ENCODE data around the gene KRT81. TPM values are rescaled to one million over a fixed set of nuclear protein-coding genes. Genes with fewer than 3 reads are reported as not detected.

Gene KRT81
- total RNA-seq, 1 experiment from 2014 or later = 0.70 TPM

DNA sequence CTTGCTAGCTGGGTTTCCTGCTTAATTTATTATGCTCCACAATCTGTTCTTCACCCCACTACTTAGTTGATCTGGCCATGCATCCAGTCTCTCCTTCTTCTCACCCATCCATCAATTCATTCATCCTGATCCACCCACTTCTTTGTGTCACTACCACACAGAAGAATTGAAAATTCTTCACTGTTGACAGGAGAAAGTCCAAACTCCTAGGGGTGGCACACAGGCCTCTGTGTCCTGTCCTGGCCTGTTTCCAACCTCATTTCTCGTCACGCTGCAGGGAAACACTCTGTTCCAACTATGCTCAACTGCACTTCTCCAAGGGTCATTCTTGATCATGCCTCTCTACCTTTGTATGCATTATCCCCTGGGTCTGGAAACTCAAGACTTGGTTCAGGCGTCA lies 40.5 kb upstream of the KRT81 start (continued):
- TF ChIP-seq CREM (CRISPR knock-in tag; IDR thresholded peaks at IDR 0.05) = no peak

DNA sequence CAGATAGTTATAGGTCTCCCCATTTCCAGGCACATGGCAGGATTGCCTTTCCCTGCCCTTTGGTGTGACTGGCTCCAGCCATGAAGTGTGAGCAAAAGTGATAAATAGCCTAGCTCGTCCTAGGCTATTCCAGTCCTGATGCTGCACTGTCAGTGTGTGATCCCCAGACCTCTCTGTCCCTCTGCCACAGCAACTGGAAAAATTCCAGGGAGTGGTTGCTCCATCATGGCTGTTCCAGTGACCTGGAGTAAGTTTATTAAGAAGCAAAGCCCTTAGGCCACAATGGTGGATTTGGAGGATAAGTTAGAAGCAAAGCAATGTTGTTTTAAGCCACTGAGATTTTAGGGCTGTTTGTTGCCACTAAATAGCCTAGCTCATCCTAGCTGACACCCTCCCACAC lies 39.7 kb upstream of the KRT81 start:
- TF ChIP-seq, protein P1, sequence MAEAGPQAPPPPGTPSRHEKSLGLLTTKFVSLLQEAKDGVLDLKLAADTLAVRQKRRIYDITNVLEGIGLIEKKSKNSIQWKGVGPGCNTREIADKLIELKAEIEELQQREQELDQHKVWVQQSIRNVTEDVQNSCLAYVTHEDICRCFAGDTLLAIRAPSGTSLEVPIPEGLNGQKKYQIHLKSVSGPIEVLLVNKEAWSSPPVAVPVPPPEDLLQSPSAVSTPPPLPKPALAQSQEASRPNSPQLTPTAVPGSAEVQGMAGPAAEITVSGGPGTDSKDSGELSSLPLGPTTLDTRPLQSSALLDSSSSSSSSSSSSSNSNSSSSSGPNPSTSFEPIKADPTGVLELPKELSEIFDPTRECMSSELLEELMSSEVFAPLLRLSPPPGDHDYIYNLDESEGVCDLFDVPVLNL (CRISPR knock-in tag; IDR thresholded peaks at IDR 0.05; ENCODE audit: borderline replicate concordance, low read depth) = no peak
- TF ChIP-seq, protein P2, sequence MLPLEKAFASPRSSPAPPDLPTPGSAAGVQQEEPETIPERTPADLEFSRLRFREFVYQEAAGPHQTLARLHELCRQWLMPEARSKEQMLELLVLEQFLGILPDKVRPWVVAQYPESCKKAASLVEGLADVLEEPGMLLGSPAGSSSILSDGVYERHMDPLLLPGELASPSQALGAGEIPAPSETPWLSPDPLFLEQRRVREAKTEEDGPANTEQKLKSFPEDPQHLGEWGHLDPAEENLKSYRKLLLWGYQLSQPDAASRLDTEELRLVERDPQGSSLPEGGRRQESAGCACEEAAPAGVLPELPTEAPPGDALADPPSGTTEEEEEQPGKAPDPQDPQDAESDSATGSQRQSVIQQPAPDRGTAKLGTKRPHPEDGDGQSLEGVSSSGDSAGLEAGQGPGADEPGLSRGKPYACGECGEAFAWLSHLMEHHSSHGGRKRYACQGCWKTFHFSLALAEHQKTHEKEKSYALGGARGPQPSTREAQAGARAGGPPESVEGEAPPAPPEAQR (CRISPR knock-in tag; IDR thresholded peaks at IDR 0.05) = no peak
- TF ChIP-seq, protein P3, sequence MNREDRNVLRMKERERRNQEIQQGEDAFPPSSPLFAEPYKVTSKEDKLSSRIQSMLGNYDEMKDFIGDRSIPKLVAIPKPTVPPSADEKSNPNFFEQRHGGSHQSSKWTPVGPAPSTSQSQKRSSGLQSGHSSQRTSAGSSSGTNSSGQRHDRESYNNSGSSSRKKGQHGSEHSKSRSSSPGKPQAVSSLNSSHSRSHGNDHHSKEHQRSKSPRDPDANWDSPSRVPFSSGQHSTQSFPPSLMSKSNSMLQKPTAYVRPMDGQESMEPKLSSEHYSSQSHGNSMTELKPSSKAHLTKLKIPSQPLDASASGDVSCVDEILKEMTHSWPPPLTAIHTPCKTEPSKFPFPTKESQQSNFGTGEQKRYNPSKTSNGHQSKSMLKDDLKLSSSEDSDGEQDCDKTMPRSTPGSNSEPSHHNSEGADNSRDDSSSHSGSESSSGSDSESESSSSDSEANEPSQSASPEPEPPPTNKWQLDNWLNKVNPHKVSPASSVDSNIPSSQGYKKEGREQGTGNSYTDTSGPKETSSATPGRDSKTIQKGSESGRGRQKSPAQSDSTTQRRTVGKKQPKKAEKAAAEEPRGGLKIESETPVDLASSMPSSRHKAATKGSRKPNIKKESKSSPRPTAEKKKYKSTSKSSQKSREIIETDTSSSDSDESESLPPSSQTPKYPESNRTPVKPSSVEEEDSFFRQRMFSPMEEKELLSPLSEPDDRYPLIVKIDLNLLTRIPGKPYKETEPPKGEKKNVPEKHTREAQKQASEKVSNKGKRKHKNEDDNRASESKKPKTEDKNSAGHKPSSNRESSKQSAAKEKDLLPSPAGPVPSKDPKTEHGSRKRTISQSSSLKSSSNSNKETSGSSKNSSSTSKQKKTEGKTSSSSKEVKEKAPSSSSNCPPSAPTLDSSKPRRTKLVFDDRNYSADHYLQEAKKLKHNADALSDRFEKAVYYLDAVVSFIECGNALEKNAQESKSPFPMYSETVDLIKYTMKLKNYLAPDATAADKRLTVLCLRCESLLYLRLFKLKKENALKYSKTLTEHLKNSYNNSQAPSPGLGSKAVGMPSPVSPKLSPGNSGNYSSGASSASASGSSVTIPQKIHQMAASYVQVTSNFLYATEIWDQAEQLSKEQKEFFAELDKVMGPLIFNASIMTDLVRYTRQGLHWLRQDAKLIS (CRISPR knock-in tag; IDR thresholded peaks at IDR 0.05; ENCODE audit: borderline replicate concordance) = no peak
- ATAC-seq = no peak
- peaks cover 11% of the 10 kb centered on the region for H3K4me1 Mint-ChIP-seq
- no peak for DNase-seq (ENCODE audit: low spot score)
- H3K36me3 Mint-ChIP-seq = no peaks in the 10 kb centered on the region
- CTCF ChIA-PET = interaction anchor here (1.0 to 1.6 kb wide), 5 partner anchors 12 to 175 kb away, joined by 3 to 6 read pairs (median 3); no protein-coding TSS in a partner anchor
- no peaks in the 10 kb centered on the region for H3K9me3 Mint-ChIP-seq
- no peak overlapping the region for H3K27ac Mint-ChIP-seq
- H3K4me3 Mint-ChIP-seq = no peak overlapping the region
- POLR2A ChIA-PET = no interaction called here
- H3K27me3 Mint-ChIP-seq (ENCODE audit: low read depth) = no peaks in the 10 kb centered on the region; the same call in 1 of the 2 replicates

DNA sequence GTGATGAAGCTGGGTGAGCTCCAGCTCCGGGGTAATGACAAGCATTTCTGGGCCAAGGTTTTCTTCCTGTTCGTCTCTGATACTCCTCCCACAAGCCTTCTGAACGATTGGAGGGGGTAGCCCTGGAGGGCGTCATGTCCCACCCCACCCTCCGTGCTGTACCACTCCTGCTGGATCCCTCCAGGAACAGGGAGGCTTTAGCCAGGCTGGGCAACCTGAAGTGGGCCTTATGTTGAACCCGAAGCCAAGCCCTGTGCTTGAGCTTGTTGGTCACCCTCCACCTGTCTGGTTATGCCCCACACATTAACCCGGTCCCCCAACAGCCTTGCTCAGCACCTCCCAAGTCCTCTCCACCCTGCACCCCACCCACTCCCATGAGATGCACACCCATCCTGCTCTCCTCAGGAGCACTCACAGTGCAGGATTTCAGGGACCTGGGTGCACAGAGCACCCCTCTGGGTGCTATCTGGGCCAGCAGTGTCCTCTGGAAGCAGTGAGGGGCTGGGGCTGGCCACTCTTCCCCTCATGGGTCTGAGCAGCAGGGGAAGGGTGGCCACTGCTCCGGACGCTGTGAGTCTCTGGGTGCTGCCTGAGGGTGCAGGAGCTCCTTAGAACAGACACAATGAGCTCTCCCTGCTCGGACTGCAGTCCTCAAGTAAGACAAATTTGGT lies 36.6 kb upstream of the KRT81 start:
- TF ChIP-seq ZBTB21 (CRISPR knock-in tag; IDR thresholded peaks at IDR 0.05; ENCODE audit: borderline replicate concordance) = no peak
- TF ChIP-seq, protein P1 (CRISPR knock-in tag; IDR thresholded peaks at IDR 0.05; ENCODE audit: borderline replicate concordance, low read depth) = no peak
- TF ChIP-seq, protein P4, sequence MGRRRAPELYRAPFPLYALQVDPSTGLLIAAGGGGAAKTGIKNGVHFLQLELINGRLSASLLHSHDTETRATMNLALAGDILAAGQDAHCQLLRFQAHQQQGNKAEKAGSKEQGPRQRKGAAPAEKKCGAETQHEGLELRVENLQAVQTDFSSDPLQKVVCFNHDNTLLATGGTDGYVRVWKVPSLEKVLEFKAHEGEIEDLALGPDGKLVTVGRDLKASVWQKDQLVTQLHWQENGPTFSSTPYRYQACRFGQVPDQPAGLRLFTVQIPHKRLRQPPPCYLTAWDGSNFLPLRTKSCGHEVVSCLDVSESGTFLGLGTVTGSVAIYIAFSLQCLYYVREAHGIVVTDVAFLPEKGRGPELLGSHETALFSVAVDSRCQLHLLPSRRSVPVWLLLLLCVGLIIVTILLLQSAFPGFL (CRISPR knock-in tag; IDR thresholded peaks at IDR 0.05; ENCODE audit: borderline replicate concordance) = no peak
- no peak for TF ChIP-seq ATF1 (CRISPR knock-in tag; IDR thresholded peaks at IDR 0.05)
- TF ChIP-seq PRRX2 (CRISPR knock-in tag; IDR thresholded peaks at IDR 0.05) = no peak
- TF ChIP-seq MYBL2 (CRISPR knock-in tag; IDR thresholded peaks at IDR 0.05) = no peak
- no peak for TF ChIP-seq RORB (CRISPR knock-in tag; IDR thresholded peaks at IDR 0.05)
- TF ChIP-seq NR1H2 (CRISPR knock-in tag; IDR thresholded peaks at IDR 0.05) = no peak
- POLR2A ChIA-PET = no interaction called here
- no peaks in the 10 kb centered on the region; the same call in 1 of the 2 replicates for H3K27me3 Mint-ChIP-seq (ENCODE audit: low read depth)
- no peaks in the 10 kb centered on the region for H3K9me3 Mint-ChIP-seq
- no peaks in the 10 kb centered on the region for H3K36me3 Mint-ChIP-seq
- no peak overlapping the region for H3K4me3 Mint-ChIP-seq
- H3K4me1 Mint-ChIP-seq = peaks cover 4% of the 10 kb centered on the region; the same call in 1 of the 2 replicates
- DNase-seq (ENCODE audit: low spot score) (no peak), ATAC-seq (peak; percentile 27)
- CTCF ChIA-PET = interaction anchor here (0.5 to 3.9 kb wide), 62 partner anchors 9 to 576 kb away, joined by 3 to 48 read pairs (median 6); partner anchors contain the start of genes KRT7, KRT8 and KRT85
- no peak overlapping the region for H3K27ac Mint-ChIP-seq

Measured in WTC11 (cell line).